Ishikawa (cell line): ENCODE data around the gene KLK6.

ENCODE experiments used
- EGR1 ChIP-seq: IDR thresholded peaks from 2 replicates; pipeline ENCODE4 v1.6.1; 2012
- EP300 ChIP-seq: IDR thresholded peaks from 2 replicates; pipeline ENCODE4 v1.6.1; 2012; ENCODE audit warnings: borderline replicate concordance
- MAX ChIP-seq: IDR thresholded peaks from 2 replicates; pipeline ENCODE4 v1.6.1; 2012
- NFIC ChIP-seq: IDR thresholded peaks from 2 replicates; pipeline ENCODE4 v1.6.1; 2012
- RAD21 ChIP-seq: IDR thresholded peaks from 2 replicates; pipeline ENCODE4 v1.6.1; 2012; ENCODE audit warnings: low read depth
- TAF1 ChIP-seq: IDR thresholded peaks from 2 replicates; pipeline ENCODE4 v1.6.1; 2012; ENCODE audit warnings: low read depth, mild to moderate bottlenecking
- USF1 ChIP-seq: IDR thresholded peaks from 2 replicates; pipeline ENCODE4 v1.6.1; 2012

GRCh38 chr19:50912102-50912599 lies 57.2 kb downstream of the KLK6 start:
- TF ChIP-seq EGR1 (no peak), NFIC (no peak), USF1 (no peak), RAD21 (no peak), MAX (no peak), TAF1 (no peak), EP300 (no peak)
